ENCODE results near the gene GPAT3. TPM values are rescaled to one million over a fixed set of nuclear protein-coding genes. Genes with fewer than 3 reads are reported as not detected.
"Not testable (repeated sequence)": the region's sequence is repeated elsewhere in the genome, so short reads cannot be mapped to it uniquely, and the experiment has no call there.

Gene GPAT3
- total RNA-seq, 6 donors from 2014 or later, result 3.2 to 9.9 (median 8.4) TPM; not detected in 1

- WGBS, 2 donors, result 88 to 95% methylated on average over 1 of the region's 1 CpG
- TF ChIP-seq POLR2A (IDR thresholded peaks at IDR 0.05) (no peak), CTCF (IDR thresholded peaks at IDR 0.05) (no peak), EP300 (IDR thresholded peaks at IDR 0.05) (no peak), POLR2AphosphoS5 (IDR thresholded peaks at IDR 0.05) (no peak)
- H3K36me3 ChIP-seq, result no peaks in the 10 kb centered on the region
Measured at GRCh38 chr4:83498187-83498586, 37.7 kb upstream of the GPAT3 start.

GRCh38 chr4:83501671-83502070 is 34.2 kb upstream of the GPAT3 start:
- not testable (repeated sequence) for H3K27me3 ChIP-seq; DNase-seq; H3K27ac ChIP-seq; H3K4me3 ChIP-seq; H3K4me1 ChIP-seq; ATAC-seq (ENCODE audit: low FRiP score in 2 of 2); H3K9me3 ChIP-seq; H3K36me3 ChIP-seq
- 89 to 95% methylated on average over 3 of the region's 3 CpGs for WGBS, 2 donors

More at GRCh38 chr4:83498187-83498586, 37.7 kb upstream of the GPAT3 start:
- no peaks in the 10 kb centered on the region for H3K9me3 ChIP-seq
- no peak overlapping the region for H3K27ac ChIP-seq
- no peaks in the 10 kb centered on the region for H3K4me1 ChIP-seq
- no peaks in the 10 kb centered on the region for H3K27me3 ChIP-seq
- ATAC-seq (ENCODE audit: low FRiP score in 2 of 2) (no peak), DNase-seq (no peak)
- H3K4me3 ChIP-seq, result no peak overlapping the region

- H3K4me3 ChIP-seq, result no peak overlapping the region
- no peaks in the 10 kb centered on the region for H3K36me3 ChIP-seq
- no peaks in the 10 kb centered on the region for H3K4me1 ChIP-seq
- no peaks in the 10 kb centered on the region for H3K9me3 ChIP-seq
- no peaks in the 10 kb centered on the region for H3K27me3 ChIP-seq
- DNase-seq (no peak), ATAC-seq (ENCODE audit: low FRiP score in 2 of 2) (no peak)
- H3K27ac ChIP-seq, result peak overlapping the region in 2 of 4 donors; percentile 5 to 23
- TF ChIP-seq POLR2AphosphoS5 (IDR thresholded peaks at IDR 0.05) (no peak), POLR2A (IDR thresholded peaks at IDR 0.05) (no peak), EP300 (IDR thresholded peaks at IDR 0.05) (no peak), CTCF (IDR thresholded peaks at IDR 0.05) (no peak)
Measured at GRCh38 chr4:83503974-83504373, 31.9 kb upstream of the GPAT3 start.

- ATAC-seq (ENCODE audit: low FRiP score in 2 of 2) (no peak), DNase-seq (peak in 1 of 2 donors; percentile 33)
- Histone ChIP-seq H3K9me3 (no peaks in the 10 kb centered on the region), H3K4me1 (no peaks in the 10 kb centered on the region), H3K36me3 (no peaks in the 10 kb centered on the region), H3K27me3 (no peaks in the 10 kb centered on the region), H3K4me3 (no peak overlapping the region), H3K27ac (peak overlapping the region in 2 of 4 donors; percentile 5 to 23)
- WGBS, 2 donors, result 34 to 64% methylated on average over 4 of the region's 4 CpGs
- TF ChIP-seq EP300 (IDR thresholded peaks at IDR 0.05), result no peak
- no peak for TF ChIP-seq CTCF (IDR thresholded peaks at IDR 0.05)
- TF ChIP-seq POLR2A (IDR thresholded peaks at IDR 0.05), result no peak
- no peak for TF ChIP-seq POLR2AphosphoS5 (IDR thresholded peaks at IDR 0.05)
Measured at GRCh38 chr4:83504503-83504902, 31.4 kb upstream of the GPAT3 start.

GRCh38 chr4:83504996-83505395 is 30.9 kb upstream of the GPAT3 start:
- no peak for TF ChIP-seq POLR2AphosphoS5 (IDR thresholded peaks at IDR 0.05)
- H3K9me3 ChIP-seq, result no peaks in the 10 kb centered on the region

GRCh38 chr4:83509156-83509585 is 26.7 kb upstream of the GPAT3 start:
- not testable (repeated sequence) for H3K4me1 ChIP-seq, H3K36me3 ChIP-seq, H3K27me3 ChIP-seq, H3K4me3 ChIP-seq, H3K9me3 ChIP-seq, H3K27ac ChIP-seq
- TF ChIP-seq CTCF (IDR thresholded peaks at IDR 0.05), result peak; percentile 59 to 86 (median 78)
- WGBS, 2 donors, result 60 to 63% methylated on average over 3 of the region's 3 CpGs
- peak in 1 of 2 donors; percentile 78 for DNase-seq
- peak in 1 of 2 donors; percentile 63 for ATAC-seq (ENCODE audit: low FRiP score in 2 of 2)

More at GRCh38 chr4:83504996-83505395, 30.9 kb upstream of the GPAT3 start:
- peak overlapping the region in 1 of 4 donors; percentile 49 for H3K27ac ChIP-seq
- no peaks in the 10 kb centered on the region for H3K4me1 ChIP-seq
- DNase-seq, result peak in 1 of 2 donors; percentile 27
- ATAC-seq (ENCODE audit: low FRiP score in 2 of 2), result no peak
- no peaks in the 10 kb centered on the region for H3K27me3 ChIP-seq
- WGBS, 2 donors, result 68 to 75% methylated on average over 10 of the region's 10 CpGs
- H3K4me3 ChIP-seq, result no peak overlapping the region
- no peaks in the 10 kb centered on the region for H3K36me3 ChIP-seq

Measured in upper lobe of left lung (tissue), 6 donors.